Upper lobe of left lung (tissue), 6 donors: ENCODE results near the gene ERC1. TPM values are rescaled to one million over a fixed set of nuclear protein-coding genes. Genes with fewer than 3 reads are reported as not detected.

Source experiments
- ATAC-seq, 2 donors: fragments of 200-7000 bp; cut with Tn5 transposase; one replicate each; pipeline ENCODE4 v1.9.1; 2022; ENCODE audit warnings: mild to moderate bottlenecking in 2 of 2, moderate library complexity in 2 of 2; ENCODE audit not compliant: low FRiP score in 2 of 2
- DNase-seq, 2 donors: peaks; one replicate each; pipeline ENCODE4 v3.0.0-alpha.2; 2019 to 2020
- H3K27ac ChIP-seq, 4 donors: fragments of 200-600 bp; sonication (generic); one replicate each; pipeline ENCODE4 v1.5.1; 2016 to 2019
- H3K27me3 ChIP-seq, 4 donors: fragments of 200-600 bp; sonication (generic); one replicate each; pipeline ENCODE4 v1.5.1; 2017 to 2019
- H3K36me3 ChIP-seq, 4 donors: fragments of 200-600 bp; sonication (generic); one replicate each; pipeline ENCODE4 v1.5.1; 2016 to 2019
- H3K4me1 ChIP-seq, 4 donors: fragments of 200-600 bp; sonication (generic); one replicate each; pipeline ENCODE4 v1.5.1; 2018 to 2019
- H3K4me3 ChIP-seq, 4 donors: fragments of 200-600 bp; sonication (generic); one replicate each; pipeline ENCODE4 v1.5.1; 2017 to 2019; ENCODE audit warnings: mild to moderate bottlenecking in 2 of 4, moderate library complexity in 1 of 4
- H3K9me3 ChIP-seq, 4 donors: fragments of 200-600 bp; sonication (generic); one replicate each; pipeline ENCODE4 v1.5.1; 2018 to 2019
- CTCF ChIP-seq, 6 experiments: fragments of 450-650 bp in 4 of 6; fragments of 200-600 bp in 2 of 6; sonication (generic) in 2 of 6; IDR thresholded peaks; one replicate each; pipeline ENCODE4 v1.5.1; 2016 to 2019; ENCODE audit warnings: antibody characterized with exemption in 6 of 6
- EP300 ChIP-seq, 4 donors: sonication (generic); formaldehyde crosslinking; IDR thresholded peaks; one replicate each; pipeline ENCODE4 v1.5.1; 2017; ENCODE audit warnings: antibody characterized with exemption in 4 of 4, control low read depth in 2 of 4
- POLR2A ChIP-seq, 4 donors: fragments of 450-650 bp; IDR thresholded peaks; one replicate each; pipeline ENCODE4 v1.5.1; 2016 to 2017; ENCODE audit warnings: antibody characterized with exemption in 4 of 4, mild to moderate bottlenecking in 2 of 4
- POLR2AphosphoS5 ChIP-seq, 2 donors: sonication (generic); formaldehyde crosslinking; IDR thresholded peaks; one replicate each; pipeline ENCODE4 v1.5.1; 2017; ENCODE audit warnings: antibody characterized with exemption in 2 of 2
- WGBS, 2 donors: methylation state at CpG; one replicate each; pipeline ENCODE4 v1.1.5; 2017 to 2018; 5-methylcytosine and 5-hydroxymethylcytosine counted together
- total RNA-seq, 6 donors: library from RNA; depleted of rRNA in 4 of 6; stranded (reverse); fragments of >200 nt in 4 of 6; gene quantifications; one replicate each; pipeline versions ENCODE4 v1.1.0 to v1.2.1, GENCODE V29; 2016 to 2021
- donor health status: DM: no; HTN: no; CAD: no; lungs with moderate emphysema.
- donor health status: DM: no; HTN: yes; CAD: no; lungs with severe emphysema.

The ERC1 gene
- total RNA-seq, 6 donors from 2014 or later = 37.7 to 158 (median 60.1) TPM

GRCh38 chr12:1107669-1108068 is 116.6 kb downstream of the ERC1 start:
- Histone ChIP-seq H3K4me1 (peaks cover 0 to 6% (median 2%) of the 10 kb centered on the region in 4 donors), H3K9me3 (no peaks in the 10 kb centered on the region), H3K27me3 (no peaks in the 10 kb centered on the region), H3K36me3 (peaks cover 0 to 23% (median 3%) of the 10 kb centered on the region in 4 donors), H3K27ac (no peak overlapping the region), H3K4me3 (no peak overlapping the region)
- no peak for ATAC-seq
- DNase-seq = no peak
- TF ChIP-seq EP300 (IDR thresholded peaks at IDR 0.05) (no peak), POLR2A (IDR thresholded peaks at IDR 0.05) (no peak), POLR2AphosphoS5 (IDR thresholded peaks at IDR 0.05) (no peak), CTCF (IDR thresholded peaks at IDR 0.05) (no peak)

DNA sequence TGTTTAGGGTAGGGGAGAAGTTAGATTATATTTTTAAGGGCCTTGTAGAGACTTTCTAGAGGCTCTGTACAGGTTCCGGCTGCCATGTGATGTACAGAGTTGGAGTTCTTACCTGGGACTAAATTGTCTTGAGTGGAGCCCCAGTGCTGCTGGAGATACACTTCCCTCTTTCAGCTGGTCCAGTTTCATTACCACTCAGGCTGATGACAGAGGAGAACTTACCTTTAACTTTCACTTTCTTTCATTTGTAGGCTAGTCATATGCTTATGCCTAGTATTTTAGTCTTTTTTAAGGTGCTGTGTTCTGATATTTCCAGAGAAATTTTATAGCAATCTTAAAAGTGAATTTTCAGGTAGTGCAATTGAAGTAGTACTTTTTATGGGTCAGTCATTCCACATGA is 117.3 kb downstream of the ERC1 start:
- Histone ChIP-seq H3K27ac (no peak overlapping the region), H3K4me3 (no peak overlapping the region), H3K9me3 (no peaks in the 10 kb centered on the region), H3K36me3 (peaks cover 0 to 23% (median 3%) of the 10 kb centered on the region in 4 donors), H3K4me1 (peaks cover 0 to 6% (median 1%) of the 10 kb centered on the region in 4 donors), H3K27me3 (no peaks in the 10 kb centered on the region)
- ATAC-seq (no peak), DNase-seq (no peak)
- TF ChIP-seq POLR2A (IDR thresholded peaks at IDR 0.05) = no peak
- 94 to 100% methylated on average over 1 of the region's 1 CpG for WGBS, 2 donors

GRCh38 chr12:1115484-1116231 is 124.6 kb downstream of the ERC1 start:
- peak in 1 of 2 donors; percentile 81 for ATAC-seq
- no peak overlapping the region for H3K27ac ChIP-seq
- peak in 1 of 2 donors; percentile 52 for DNase-seq

GRCh38 chr12:1117371-1117770 is 126.3 kb downstream of the ERC1 start:
- H3K4me1 ChIP-seq = peaks cover 0 to 6% (median 2%) of the 10 kb centered on the region in 4 donors
- no peaks in the 10 kb centered on the region for H3K27me3 ChIP-seq
- DNase-seq (no peak), ATAC-seq (no peak)
- H3K36me3 ChIP-seq = peaks cover 0 to under 1% (median 0%) of the 10 kb centered on the region in 4 donors
- no peak overlapping the region for H3K27ac ChIP-seq
- no peak overlapping the region for H3K4me3 ChIP-seq
- WGBS, 2 donors = 66 to 71% methylated on average over 6 of the region's 6 CpGs
- no peaks in the 10 kb centered on the region for H3K9me3 ChIP-seq
- TF ChIP-seq POLR2A (IDR thresholded peaks at IDR 0.05) = no peak
- TF ChIP-seq CTCF (IDR thresholded peaks at IDR 0.05) = no peak

More at GRCh38 chr12:1115484-1116231, 124.6 kb downstream of the ERC1 start:
- 56 to 60% methylated on average over 4 of the region's 4 CpGs for WGBS, 2 donors
- TF ChIP-seq CTCF (IDR thresholded peaks at IDR 0.05) (no peak), POLR2AphosphoS5 (IDR thresholded peaks at IDR 0.05) (no peak), EP300 (IDR thresholded peaks at IDR 0.05) (no peak), POLR2A (IDR thresholded peaks at IDR 0.05) (no peak)
- no peaks in the 10 kb centered on the region for H3K9me3 ChIP-seq
- H3K4me3 ChIP-seq = no peak overlapping the region
- H3K27me3 ChIP-seq = no peaks in the 10 kb centered on the region
- H3K36me3 ChIP-seq = peaks cover 0 to 15% (median 2%) of the 10 kb centered on the region in 4 donors
- H3K4me1 ChIP-seq = peaks cover 0 to 6% (median 2%) of the 10 kb centered on the region in 4 donors

GRCh38 chr12:1117970-1118563 is 127.0 kb downstream of the ERC1 start:
- no peak overlapping the region for H3K27ac ChIP-seq
- DNase-seq (peak in 1 of 2 donors; percentile 75), ATAC-seq (peak; percentile 83 to 84)
- TF ChIP-seq POLR2A (IDR thresholded peaks at IDR 0.05) (no peak), CTCF (IDR thresholded peaks at IDR 0.05) (peak; percentile 75 to 90 (median 90))
- H3K4me1 ChIP-seq = peaks cover 0 to 6% (median 4%) of the 10 kb centered on the region in 4 donors
- H3K9me3 ChIP-seq = no peaks in the 10 kb centered on the region
- H3K4me3 ChIP-seq = no peak overlapping the region
- H3K36me3 ChIP-seq = no peaks in the 10 kb centered on the region
- 23 to 24% methylated on average over 5 of the region's 5 CpGs for WGBS, 2 donors
- no peaks in the 10 kb centered on the region for H3K27me3 ChIP-seq
